Left ventricle myocardium inferior (tissue), 1 donor: ENCODE results near the gene TSHZ2. TPM values are rescaled to one million over a fixed set of nuclear protein-coding genes. Genes with fewer than 3 reads are reported as not detected.
A peak's percentile ranks its signal among the peaks of the same experiment; 100 is the strongest.

Experiments
- DNase-seq: peaks from one replicate; pipeline ENCODE4 v3.0.0-alpha.2; 2020
- H3K27ac ChIP-seq: fragments of 200-600 bp; replicated peaks from 2 replicates; pipeline ENCODE4 v1.8.0; 2021
- H3K27me3 ChIP-seq: fragments of 200-600 bp; 2 replicates; pipeline ENCODE4 v1.8.0; 2021; ENCODE audit warnings: low read depth
- H3K36me3 ChIP-seq: fragments of 200-600 bp; 2 replicates; pipeline ENCODE4 v1.8.0; 2021
- H3K4me1 ChIP-seq: fragments of 200-600 bp; 2 replicates; pipeline ENCODE4 v1.8.0; 2021
- H3K4me3 ChIP-seq: fragments of 200-600 bp; 2 replicates; pipeline ENCODE4 v1.8.0; 2021; ENCODE audit warnings: mild to moderate bottlenecking, moderate library complexity
- H3K9me3 ChIP-seq: fragments of 200-600 bp; replicated peaks from 2 replicates; pipeline ENCODE4 v1.8.0; 2021
- CTCF ChIP-seq: fragments of 200-600 bp; IDR thresholded peaks from 2 replicates; pipeline ENCODE4 v1.8.0; 2021; ENCODE audit warnings: antibody characterized with exemption, mild to moderate bottlenecking, borderline replicate concordance
- intact Hi-C: fragments of 100-400 bp; cut with micrococcal nuclease; formaldehyde crosslinking; loops from one replicate; pipeline ENCODE4 v1.11.0; 2022
- total RNA-seq: library from RNA; stranded (reverse); fragmentation: NEBNext Ultra II Directional; extraction: Animal tissue kit (Norgen Biotek cat#: 25700); gene quantifications from one replicate; pipeline ENCODE4 v1.2.1, GENCODE V29; 2021
- donor health status: DM: no; HTN: yes; CAD: no; lungs with severe emphysema.

The TSHZ2 gene
- total RNA-seq, 1 donor from 2014 or later: 3.1 TPM

- peak overlapping the region; percentile 29 for H3K4me3 ChIP-seq
Observed at GRCh38 chr20:53216856-53217576, 244.9 kb downstream of the TSHZ2 start.

GRCh38 chr20:53220482-53221307 lies 248.5 kb downstream of the TSHZ2 start:
- H3K4me3 ChIP-seq: no peak overlapping the region
- no peaks in the 10 kb centered on the region for H3K36me3 ChIP-seq
- peaks cover 6% of the 10 kb centered on the region for H3K4me1 ChIP-seq
- TF ChIP-seq CTCF: no peak
- peaks cover 6% of the 10 kb centered on the region for H3K9me3 ChIP-seq
- H3K27ac ChIP-seq: no peak overlapping the region
- H3K27me3 ChIP-seq: peaks cover 12% of the 10 kb centered on the region
- DNase-seq: no peak
- intact Hi-C loops: no loop called here

More at GRCh38 chr20:53216856-53217576, 244.9 kb downstream of the TSHZ2 start:
- intact Hi-C loops: no loop called here
- peaks cover 12% of the 10 kb centered on the region for H3K27me3 ChIP-seq
- TF ChIP-seq CTCF: peak; percentile 92
- no peak overlapping the region for H3K27ac ChIP-seq
- peaks cover 6% of the 10 kb centered on the region for H3K4me1 ChIP-seq
- DNase-seq: peak; percentile 66
- H3K36me3 ChIP-seq: no peaks in the 10 kb centered on the region
- peaks cover 6% of the 10 kb centered on the region for H3K9me3 ChIP-seq

- H3K4me1 ChIP-seq: peaks cover 3% of the 10 kb centered on the region
- H3K27me3 ChIP-seq: peaks cover 3% of the 10 kb centered on the region
- DNase-seq: no peak
- no peak overlapping the region for H3K27ac ChIP-seq
- intact Hi-C loops: no loop called here
- no peaks in the 10 kb centered on the region for H3K36me3 ChIP-seq
- TF ChIP-seq CTCF: no peak
- peaks cover 6% of the 10 kb centered on the region for H3K9me3 ChIP-seq
- H3K4me3 ChIP-seq: no peak overlapping the region
Observed at GRCh38 chr20:53221731-53222130, 249.6 kb downstream of the TSHZ2 start.

- no peak overlapping the region for H3K4me3 ChIP-seq
- no peak overlapping the region for H3K27ac ChIP-seq
Observed at GRCh38 chr20:53222416-53222815, 250.3 kb downstream of the TSHZ2 start.

GRCh38 chr20:53222932-53223331 lies 250.8 kb downstream of the TSHZ2 start:
- no peak for DNase-seq
- intact Hi-C loops: no loop called here
- Histone ChIP-seq H3K4me1 (no peaks in the 10 kb centered on the region), H3K27me3 (no peaks in the 10 kb centered on the region), H3K27ac (no peak overlapping the region), H3K4me3 (no peak overlapping the region), H3K36me3 (no peaks in the 10 kb centered on the region), H3K9me3 (peaks cover 6% of the 10 kb centered on the region)
- no peak for TF ChIP-seq CTCF

More at GRCh38 chr20:53222416-53222815, 250.3 kb downstream of the TSHZ2 start:
- H3K36me3 ChIP-seq: no peaks in the 10 kb centered on the region
- no peaks in the 10 kb centered on the region for H3K4me1 ChIP-seq
- TF ChIP-seq CTCF: no peak
- peaks cover 6% of the 10 kb centered on the region for H3K9me3 ChIP-seq
- H3K27me3 ChIP-seq: no peaks in the 10 kb centered on the region
- DNase-seq: no peak
- intact Hi-C loops: no loop called here
